Peyer's patch (tissue), 4 donors: Measurements from ENCODE around the gene SETD4. TPM values are rescaled to one million over a fixed set of nuclear protein-coding genes. Genes with fewer than 3 reads are reported as not detected.

Source experiments
- DNase-seq, 3 donors: peaks; one replicate each; pipeline ENCODE4 v3.0.0-alpha.2; 2017 to 2019
- H3K27ac ChIP-seq, 4 donors: fragments of 200-600 bp; sonication (generic); one replicate each; pipeline ENCODE4 v1.5.1; 2016 to 2019
- H3K27me3 ChIP-seq, 2 donors: fragments of 200-600 bp; sonication (generic); one replicate each; pipeline ENCODE4 v1.5.1; 2019
- H3K36me3 ChIP-seq, 3 donors: fragments of 200-600 bp; sonication (generic); one replicate each; pipeline ENCODE4 v1.5.1; 2016 to 2019
- H3K4me1 ChIP-seq, 4 donors: fragments of 200-600 bp; sonication (generic); one replicate each; pipeline ENCODE4 v1.5.1; 2016 to 2019
- H3K4me3 ChIP-seq, 4 donors: fragments of 200-600 bp; sonication (generic); 1 replicate in 3 of 4; 2 replicates in 1 of 4; pipeline ENCODE4 v1.5.1; 2016 to 2019; ENCODE audit warnings: mild to moderate bottlenecking in 1 of 4
- H3K9me3 ChIP-seq, 4 donors: fragments of 200-600 bp; sonication (generic); one replicate each; pipeline ENCODE4 v1.5.1; 2016 to 2019; ENCODE audit warnings: mild to moderate bottlenecking in 1 of 4
- CTCF ChIP-seq, 6 experiments: fragments of 450-650 bp in 4 of 6; fragments of 200-600 bp in 2 of 6; sonication (generic) in 1 of 6; IDR thresholded peaks; one replicate each; pipeline ENCODE4 v1.5.1; 2017 to 2019; ENCODE audit warnings: antibody characterized with exemption in 6 of 6, mild to moderate bottlenecking in 3 of 6, moderate library complexity in 1 of 6
- POLR2A ChIP-seq, 2 donors: fragments of 450-650 bp; IDR thresholded peaks; one replicate each; pipeline ENCODE4 v1.5.1; 2017; ENCODE audit warnings: antibody characterized with exemption in 2 of 2, mild to moderate bottlenecking in 2 of 2, moderate library complexity in 2 of 2
- total RNA-seq, 4 donors: library from RNA; depleted of rRNA; stranded (reverse); fragments of >200 nt; gene quantifications; one replicate each; pipeline ENCODE4 v1.1.0, GENCODE V29; 2016

Gene SETD4
- total RNA-seq, 4 donors from 2014 or later = 37.1 to 73.2 (median 56.0) TPM

- TF ChIP-seq CTCF (IDR thresholded peaks at IDR 0.05) (no peak), POLR2A (IDR thresholded peaks at IDR 0.05) (no peak)
- peaks cover 0 to 10% (median 3%) of the 10 kb centered on the region in 4 donors for H3K9me3 ChIP-seq
- DNase-seq = no peak
- H3K27me3 ChIP-seq = no peaks in the 10 kb centered on the region
- H3K36me3 ChIP-seq = no peaks in the 10 kb centered on the region
- no peaks in the 10 kb centered on the region for H3K4me1 ChIP-seq
- no peak overlapping the region for H3K27ac ChIP-seq
- H3K4me3 ChIP-seq = no peak overlapping the region
Measured at GRCh38 chr21:36096398-36097290, 36.3 kb upstream of the SETD4 start.

DNA sequence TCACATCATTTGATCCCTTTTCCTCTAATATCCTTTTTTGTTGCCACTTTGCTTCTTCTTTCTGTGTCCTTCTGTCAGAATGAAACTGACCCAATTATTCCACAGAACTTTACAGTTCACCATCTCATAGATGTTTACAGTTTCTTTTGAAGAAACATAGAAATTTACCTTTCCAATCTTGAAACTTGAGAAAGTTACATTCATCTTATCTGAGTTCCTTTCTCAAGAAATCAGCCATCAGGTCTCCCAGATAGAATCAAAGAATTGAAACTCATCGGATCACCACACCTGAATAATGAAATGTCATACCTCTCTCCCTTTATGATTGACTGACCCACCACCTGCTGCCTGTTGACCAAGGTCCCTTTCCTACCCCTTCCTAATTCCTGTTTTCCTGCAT, 33.2 kb upstream of the SETD4 start:
- no peaks in the 10 kb centered on the region for H3K27me3 ChIP-seq
- no peaks in the 10 kb centered on the region for H3K4me1 ChIP-seq
- no peak overlapping the region for H3K4me3 ChIP-seq
- H3K27ac ChIP-seq = no peak overlapping the region
- no peaks in the 10 kb centered on the region for H3K36me3 ChIP-seq
- peaks cover 0 to 10% (median 3%) of the 10 kb centered on the region in 4 donors for H3K9me3 ChIP-seq
- TF ChIP-seq POLR2A (IDR thresholded peaks at IDR 0.05) (no peak), CTCF (IDR thresholded peaks at IDR 0.05) (no peak)
- DNase-seq = no peak

- Histone ChIP-seq H3K27me3 (no peaks in the 10 kb centered on the region), H3K4me1 (no peaks in the 10 kb centered on the region), H3K9me3 (peaks cover 0 to 10% (median 3%) of the 10 kb centered on the region in 4 donors), H3K36me3 (no peaks in the 10 kb centered on the region), H3K4me3 (no peak overlapping the region), H3K27ac (no peak overlapping the region)
- no peak for TF ChIP-seq CTCF (IDR thresholded peaks at IDR 0.05)
- no peak for TF ChIP-seq POLR2A (IDR thresholded peaks at IDR 0.05)
- DNase-seq = no peak
Measured at GRCh38 chr21:36092681-36093080, 32.4 kb upstream of the SETD4 start.

DNA sequence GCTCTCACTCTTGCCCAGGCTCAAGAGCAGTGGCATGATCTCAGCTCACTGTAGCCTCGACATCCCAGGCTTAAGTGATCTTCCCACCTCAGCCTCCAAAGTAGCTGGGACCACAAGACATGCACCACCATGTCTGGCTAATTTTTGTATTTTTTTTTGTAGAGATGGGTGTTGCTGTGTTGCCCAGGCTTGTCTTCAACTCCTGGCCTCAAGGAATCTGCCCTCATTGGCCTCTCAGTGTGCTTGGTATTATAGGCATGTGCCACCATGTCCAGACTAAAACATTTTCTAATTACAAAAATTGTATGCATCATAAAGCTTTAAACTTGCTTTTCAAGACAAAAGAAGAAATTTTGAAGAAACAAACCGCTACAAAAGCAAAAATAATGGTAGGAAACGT, 29.6 kb upstream of the SETD4 start:
- Histone ChIP-seq H3K4me3 (no peak overlapping the region), H3K27me3 (no peaks in the 10 kb centered on the region), H3K27ac (no peak overlapping the region), H3K36me3 (no peaks in the 10 kb centered on the region), H3K9me3 (peaks cover 0 to 10% (median 3%) of the 10 kb centered on the region in 4 donors), H3K4me1 (no peaks in the 10 kb centered on the region)
- TF ChIP-seq POLR2A (IDR thresholded peaks at IDR 0.05) (no peak), CTCF (IDR thresholded peaks at IDR 0.05) (no peak)
- DNase-seq = no peak

GRCh38 chr21:36087362-36088138, 27.2 kb upstream of the SETD4 start:
- TF ChIP-seq CTCF (IDR thresholded peaks at IDR 0.05) (no peak), POLR2A (IDR thresholded peaks at IDR 0.05) (no peak)
- Histone ChIP-seq H3K4me1 (no peaks in the 10 kb centered on the region), H3K27ac (no peak overlapping the region), H3K9me3 (peaks cover 0 to 1% (median 0%) of the 10 kb centered on the region in 4 donors), H3K27me3 (no peaks in the 10 kb centered on the region), H3K4me3 (no peak overlapping the region), H3K36me3 (no peaks in the 10 kb centered on the region)
- DNase-seq = no peak
